ENCODE data around the gene UNCX.

- no peak for TF ChIP-seq CTCF (IDR thresholded peaks at IDR 0.05)
- no peak for TF ChIP-seq POLR2A (IDR thresholded peaks at IDR 0.05)
Observed at GRCh38 chr7:1234049-1234880, 1.6 kb downstream of the UNCX start.

Data from heart left ventricle (tissue), 13 donors.